Transverse colon (tissue), 3 donors: Measurements from ENCODE around the gene FARSB.

Experiments used
- CTCF ChIP-seq, 5 experiments: fragments of 200-600 bp in 3 of 5; fragments of 450-650 bp in 2 of 5; sonication (generic) in 3 of 5; IDR thresholded peaks; 1 replicate in 2 of 5; 2 replicates in 3 of 5; pipeline ENCODE4 v1.5.1; 2016 to 2017; ENCODE audit warnings: antibody characterized with exemption in 5 of 5, inconsistent platforms in 3 of 5, mild to moderate bottlenecking in 2 of 5, moderate library complexity in 1 of 5
- POLR2A ChIP-seq: fragments of 450-650 bp; IDR thresholded peaks from one replicate; pipeline ENCODE4 v1.6.1; 2016; ENCODE audit warnings: antibody characterized with exemption, mild to moderate bottlenecking, moderate library complexity

- TF ChIP-seq CTCF (IDR thresholded peaks at IDR 0.05) (no peak), POLR2A (no peak)
Measured at GRCh38 chr2:222649801-222650200, 6.1 kb downstream of the FARSB start.
